ENCODE data around the gene ANKMY1. TPM values are rescaled to one million over a fixed set of nuclear protein-coding genes. Genes with fewer than 3 reads are reported as not detected.
A peak's percentile ranks its signal among the peaks of the same experiment; 100 is the strongest.

The ANKMY1 gene
- total RNA-seq, result 11.2 and 11.5 TPM in 2 replicates

DNA sequence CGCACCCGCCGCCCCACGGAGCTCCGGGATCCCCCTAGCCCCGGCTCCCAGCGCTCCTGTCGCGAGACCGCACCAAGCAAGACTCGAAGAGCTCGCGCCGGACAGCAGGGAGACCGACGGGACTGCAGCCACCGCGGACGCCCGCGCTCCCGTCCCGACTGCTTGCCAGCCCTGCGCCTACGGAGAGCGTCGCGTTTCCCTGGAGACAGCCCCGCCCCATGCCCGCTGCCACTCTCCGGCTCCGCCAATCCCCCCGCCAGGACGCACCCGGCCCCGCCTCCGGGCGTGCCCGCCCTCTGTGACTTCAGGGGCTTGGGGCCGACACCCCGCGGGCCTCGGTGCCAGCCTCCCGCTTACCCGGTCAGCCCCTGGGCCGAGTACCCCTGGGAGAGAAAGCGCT is at the start of gene ANKMY1:
Gene ANKMY1 (minus strand): TSS at position 181 of the 400 bp plus-strand sequence. CDS start 653 bp downstream, outside the sequence.
- H3K79me2 ChIP-seq (ENCODE audit: insufficient read depth, low read length), result peaks cover 49% of the 10 kb centered on the region

GRCh38 chr2:240605867-240606743 is 48.3 kb upstream of the ANKMY1 start:
- H3K36me3 ChIP-seq (ENCODE audit: insufficient read depth, low read length), result no peaks in the 10 kb centered on the region
- H3K4me3 ChIP-seq (ENCODE audit: insufficient read depth, low read length), result no peak overlapping the region
- H3K27me3 ChIP-seq (ENCODE audit: insufficient read depth, low read length), result no peaks in the 10 kb centered on the region
- no peaks in the 10 kb centered on the region for H3K9me3 ChIP-seq (ENCODE audit: low read depth, low read length)
- H3K79me2 ChIP-seq (ENCODE audit: insufficient read depth, low read length), result no peaks in the 10 kb centered on the region
- TF ChIP-seq CTCF (IDR thresholded peaks at IDR 0.05; ENCODE audit: extremely low read depth, low read depth, low read length), result no peak
- DNase-seq (ENCODE audit: insufficient read length, low spot score, missing footprints), result peak; percentile 86
- H3K4me2 ChIP-seq (ENCODE audit: insufficient read depth, low read length), result no peak overlapping the region
- H3K4me1 ChIP-seq (ENCODE audit: insufficient read depth, low read length), result no peaks in the 10 kb centered on the region
- no peak overlapping the region for H3K27ac ChIP-seq (ENCODE audit: low read depth, low read length)
- peaks cover 4% of the 10 kb centered on the region for H4K20me1 ChIP-seq (ENCODE audit: insufficient read depth, low read length)
- no peak overlapping the region for H2AFZ ChIP-seq (ENCODE audit: low read length)

More for the DNA sequence above, at the start of gene ANKMY1:
- H3K4me1 ChIP-seq (ENCODE audit: insufficient read depth, low read length), result peaks cover 36% of the 10 kb centered on the region
- peak within 1 kb of the TSS; percentile 51 for H2AFZ ChIP-seq (ENCODE audit: low read length)
- peak within 1 kb of the TSS; percentile 90 for H3K4me2 ChIP-seq (ENCODE audit: insufficient read depth, low read length)
- H3K27me3 ChIP-seq (ENCODE audit: insufficient read depth, low read length), result no peaks in the 10 kb centered on the region
- peak within 1 kb of the TSS; percentile 74 for H3K4me3 ChIP-seq (ENCODE audit: insufficient read depth, low read length)
- TF ChIP-seq CTCF (IDR thresholded peaks at IDR 0.05; ENCODE audit: extremely low read depth, low read depth, low read length), result no peak
- H3K9me3 ChIP-seq (ENCODE audit: low read depth, low read length), result no peaks in the 10 kb centered on the region
- peaks cover 30% of the 10 kb centered on the region for H4K20me1 ChIP-seq (ENCODE audit: insufficient read depth, low read length)
- DNase-seq (ENCODE audit: insufficient read length, low spot score, missing footprints), result peak; percentile 100
- no peaks in the 10 kb centered on the region for H3K36me3 ChIP-seq (ENCODE audit: insufficient read depth, low read length)
- peak within 1 kb of the TSS; percentile 23 for H3K27ac ChIP-seq (ENCODE audit: low read depth, low read length)

DNA sequence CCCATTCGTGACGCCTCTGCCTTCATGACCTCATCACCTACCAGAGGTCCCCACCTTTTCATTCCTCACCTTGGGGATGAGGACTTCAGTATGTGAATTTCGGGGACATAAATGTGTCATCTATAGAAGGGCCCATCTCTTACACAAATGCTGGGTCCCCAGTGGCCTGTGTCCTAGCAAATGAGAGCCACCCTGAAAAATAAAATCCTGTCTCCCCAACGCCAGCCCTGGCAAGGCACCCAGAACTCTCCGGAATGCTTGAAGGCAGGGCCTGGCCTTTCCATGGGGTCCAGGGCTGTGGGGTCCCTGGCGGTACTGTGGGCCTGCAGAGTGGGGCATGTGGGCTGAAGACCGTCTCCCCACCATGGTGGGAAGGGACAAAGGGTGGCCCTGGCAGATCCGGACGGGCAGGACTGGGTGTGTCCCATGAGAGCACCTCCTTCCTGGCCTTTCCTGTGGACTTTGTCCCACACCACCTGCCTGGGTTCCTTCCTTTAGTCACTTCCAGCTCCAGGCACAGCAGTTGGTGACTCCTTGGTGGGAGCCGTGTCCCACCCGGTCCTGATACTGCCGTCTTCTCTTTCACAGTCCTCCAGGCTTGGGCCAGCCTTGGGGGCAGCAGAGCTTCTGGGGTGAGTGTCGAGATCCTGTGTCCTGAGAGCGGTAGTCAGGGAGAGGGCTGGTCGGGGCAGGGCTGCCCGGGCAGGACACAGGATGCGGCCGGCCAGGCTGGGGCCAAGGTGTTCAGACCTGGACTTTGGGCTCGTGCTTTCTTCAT is 47.3 kb upstream of the ANKMY1 start:
- no peaks in the 10 kb centered on the region for H3K79me2 ChIP-seq (ENCODE audit: insufficient read depth, low read length)
- H3K27ac ChIP-seq (ENCODE audit: low read depth, low read length), result no peak overlapping the region
- H2AFZ ChIP-seq (ENCODE audit: low read length), result no peak overlapping the region
- H3K27me3 ChIP-seq (ENCODE audit: insufficient read depth, low read length), result no peaks in the 10 kb centered on the region
- H3K36me3 ChIP-seq (ENCODE audit: insufficient read depth, low read length), result no peaks in the 10 kb centered on the region
- H3K4me3 ChIP-seq (ENCODE audit: insufficient read depth, low read length), result no peak overlapping the region
- no peak for TF ChIP-seq CTCF (IDR thresholded peaks at IDR 0.05; ENCODE audit: extremely low read depth, low read depth, low read length)
- no peaks in the 10 kb centered on the region for H3K9me3 ChIP-seq (ENCODE audit: low read depth, low read length)
- peaks cover 4% of the 10 kb centered on the region for H4K20me1 ChIP-seq (ENCODE audit: insufficient read depth, low read length)
- no peak overlapping the region for H3K4me2 ChIP-seq (ENCODE audit: insufficient read depth, low read length)
- no peaks in the 10 kb centered on the region for H3K4me1 ChIP-seq (ENCODE audit: insufficient read depth, low read length)
- DNase-seq (ENCODE audit: insufficient read length, low spot score, missing footprints), result peak; percentile 77
